GM18519 (cell line): ENCODE data around the gene ABCB9.

Experiments
- ATAC-seq: cut with Tn5 transposase; IDR thresholded peaks from one replicate; pipeline ENCODE4 v1.9.1; 2021; ENCODE audit warnings: mild to moderate bottlenecking, moderate library complexity; ENCODE audit not compliant: unreplicated experiment, low FRiP score

Gene ABCB9

GRCh38 chr12:122966743-122967550 lies 684 bp upstream of the ABCB9 start:
- ATAC-seq = no peak

- ATAC-seq = no peak
These were observed 927 bp downstream of the ABCB9 start for GRCh38 chr12:122965321-122965751.

GRCh38 chr12:122964439-122965257 lies 1.6 kb downstream of the ABCB9 start:
- ATAC-seq = no peak

- ATAC-seq = no peak
These were observed 2.4 kb downstream of the ABCB9 start for GRCh38 chr12:122963941-122964265.

- no peak for ATAC-seq
These were observed 4.5 kb downstream of the ABCB9 start for GRCh38 chr12:122961531-122962329.

- no peak for ATAC-seq
These were observed 6.1 kb downstream of the ABCB9 start for GRCh38 chr12:122960193-122960569.

GRCh38 chr12:122959566-122960192 lies 6.6 kb downstream of the ABCB9 start:
- ATAC-seq = no peak

- no peak for ATAC-seq
These were observed 7.9 kb downstream of the ABCB9 start for GRCh38 chr12:122958198-122958888.

GRCh38 chr12:122956035-122956434 lies 10.2 kb downstream of the ABCB9 start:
- no peak for ATAC-seq

GRCh38 chr12:122955156-122955555 lies 11.1 kb downstream of the ABCB9 start:
- ATAC-seq = no peak

GRCh38 chr12:122951979-122952892 lies 14.0 kb downstream of the ABCB9 start:
- no peak for ATAC-seq

- ATAC-seq = no peak
These were observed 14.9 kb downstream of the ABCB9 start for GRCh38 chr12:122951406-122951805.

- no peak for ATAC-seq
These were observed 16.2 kb downstream of the ABCB9 start for GRCh38 chr12:122949816-122950675.

GRCh38 chr12:122949405-122949804 lies 16.9 kb downstream of the ABCB9 start:
- ATAC-seq = no peak

GRCh38 chr12:122948605-122949004 lies 17.7 kb downstream of the ABCB9 start:
- no peak for ATAC-seq

- ATAC-seq = no peak
These were observed 18.9 kb downstream of the ABCB9 start for GRCh38 chr12:122947352-122947792.

GRCh38 chr12:122946690-122947341 lies 19.4 kb downstream of the ABCB9 start:
- ATAC-seq = no peak
